ENCODE results near the gene SLC4A2. TPM values are rescaled to one million over a fixed set of nuclear protein-coding genes. Genes with fewer than 3 reads are reported as not detected.

Gene SLC4A2
- total RNA-seq, 4 donors from 2014 or later = 74.3 to 111 (median 91.4) TPM

- Histone ChIP-seq H3K27ac (no peak overlapping the region), H3K9me3 (no peaks in the 10 kb centered on the region), H3K4me3 (peak overlapping the region in 1 of 4 donors; percentile 36), H3K4me1 (peaks cover 0 to 42% (median 12%) of the 10 kb centered on the region in 4 donors), H3K27me3 (no peaks in the 10 kb centered on the region), H3K36me3 (peaks cover 0 to 38% (median 0%) of the 10 kb centered on the region in 3 donors)
- TF ChIP-seq EP300 (IDR thresholded peaks at IDR 0.05) (no peak), POLR2A (IDR thresholded peaks at IDR 0.05) (no peak), CTCF (IDR thresholded peaks at IDR 0.05) (peak in 2 of 5 experiments; percentile 16 to 19)
- 9 to 33% methylated on average over 17 to 28 of the region's 114 CpGs for WGBS, 2 donors
- no peak for DNase-seq (ENCODE audit: low spot score in 2 of 2)
Observed at GRCh38 chr7:151115121-151115835, 55.9 kb downstream of the SLC4A2 start.

- Histone ChIP-seq H3K4me3 (peak overlapping the region in 1 of 4 donors; percentile 36), H3K9me3 (no peaks in the 10 kb centered on the region), H3K27ac (no peak overlapping the region), H3K27me3 (no peaks in the 10 kb centered on the region), H3K36me3 (peaks cover 0 to 45% (median 0%) of the 10 kb centered on the region in 3 donors), H3K4me1 (peaks cover 0 to 36% (median 9%) of the 10 kb centered on the region in 4 donors)
- no peak for DNase-seq (ENCODE audit: low spot score in 2 of 2)
- TF ChIP-seq EP300 (IDR thresholded peaks at IDR 0.05) (no peak), CTCF (IDR thresholded peaks at IDR 0.05) (no peak), POLR2A (IDR thresholded peaks at IDR 0.05) (no peak)
- WGBS, 2 donors = 82 to 86% methylated on average over 13 to 14 of the region's 14 CpGs
Observed at GRCh38 chr7:151115836-151116418, 56.5 kb downstream of the SLC4A2 start.

- Histone ChIP-seq H3K9me3 (no peaks in the 10 kb centered on the region), H3K4me1 (peaks cover 0 to 27% (median 9%) of the 10 kb centered on the region in 4 donors), H3K36me3 (peaks cover 0 to 54% (median 0%) of the 10 kb centered on the region in 3 donors), H3K27ac (no peak overlapping the region), H3K4me3 (no peak overlapping the region), H3K27me3 (no peaks in the 10 kb centered on the region)
- DNase-seq (ENCODE audit: low spot score in 2 of 2) = no peak
- TF ChIP-seq CTCF (IDR thresholded peaks at IDR 0.05) = no peak
- TF ChIP-seq EP300 (IDR thresholded peaks at IDR 0.05) = no peak
- TF ChIP-seq POLR2A (IDR thresholded peaks at IDR 0.05) = no peak
- WGBS, 2 donors = 91% methylated on average over 26 to 27 of the region's 27 CpGs
Observed at GRCh38 chr7:151116603-151117440, 57.4 kb downstream of the SLC4A2 start.

GRCh38 chr7:151117565-151117964, 58.2 kb downstream of the SLC4A2 start:
- Histone ChIP-seq H3K4me1 (peaks cover 0 to 27% (median 9%) of the 10 kb centered on the region in 4 donors), H3K4me3 (no peak overlapping the region), H3K27ac (no peak overlapping the region), H3K27me3 (no peaks in the 10 kb centered on the region), H3K36me3 (peaks cover 0 to 61% (median 0%) of the 10 kb centered on the region in 3 donors), H3K9me3 (no peaks in the 10 kb centered on the region)
- 85 to 87% methylated on average over 11 to 12 of the region's 12 CpGs for WGBS, 2 donors
- DNase-seq (ENCODE audit: low spot score in 2 of 2) = no peak
- TF ChIP-seq CTCF (IDR thresholded peaks at IDR 0.05) (no peak), EP300 (IDR thresholded peaks at IDR 0.05) (no peak), POLR2A (IDR thresholded peaks at IDR 0.05) (no peak)

Measured in tibial nerve (tissue), 4 donors.